GM19468 (cell line): Measurements from ENCODE around the gene NKX2-4.
"Not testable (repeated sequence)": the region's sequence is repeated elsewhere in the genome, so short reads cannot be mapped to it uniquely, and the experiment has no call there.

Experiments
- ATAC-seq: cut with Tn5 transposase; IDR thresholded peaks from one replicate; pipeline ENCODE4 v1.9.1; 2021; ENCODE audit warnings: mild to moderate bottlenecking, moderate library complexity, moderate number of reproducible peaks; ENCODE audit not compliant: unreplicated experiment; ENCODE audit errors: extremely low read depth

Gene NKX2-4

DNA sequence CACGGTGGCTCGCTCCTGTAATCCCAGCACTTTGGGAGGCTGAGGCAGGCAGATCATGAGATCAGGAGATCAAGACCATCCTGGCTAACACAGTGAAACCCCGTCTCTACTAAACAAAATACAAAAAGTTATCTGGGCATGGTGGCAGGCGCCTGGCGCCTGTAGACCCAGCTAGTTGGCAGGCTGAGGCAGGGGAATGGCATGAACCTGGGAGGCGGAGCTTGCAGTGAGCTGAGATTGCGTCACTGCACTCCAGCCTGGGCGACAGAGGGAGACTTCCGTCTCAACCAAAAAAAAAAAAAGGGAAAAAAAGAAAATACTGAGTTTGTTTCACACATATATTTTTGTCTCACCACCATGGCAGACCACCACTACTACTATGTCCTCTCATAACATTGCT is 31.1 kb downstream of the NKX2-4 start:
- ATAC-seq = not testable (repeated sequence)

- no peak for ATAC-seq
Measured at GRCh38 chr20:21365771-21366170, 31.6 kb downstream of the NKX2-4 start.

DNA sequence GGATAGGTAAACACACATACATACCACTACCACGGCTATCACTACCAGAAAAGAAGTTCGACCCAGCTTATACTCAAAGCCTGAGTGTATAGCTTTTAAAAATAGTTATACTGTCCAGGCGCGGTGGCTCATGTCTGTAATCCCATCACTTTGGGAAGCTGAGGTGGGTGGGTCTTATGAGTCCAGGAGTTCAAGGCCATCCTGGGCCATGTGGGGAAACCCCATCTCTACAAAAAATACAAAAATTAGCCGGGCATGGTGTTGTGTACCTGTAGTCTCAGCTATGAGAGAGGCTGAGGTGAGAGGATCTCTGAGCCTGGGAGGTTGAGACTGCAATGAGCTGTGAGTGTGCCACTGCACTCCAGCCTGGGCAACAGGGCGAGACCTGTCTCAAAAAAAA is 32.9 kb downstream of the NKX2-4 start:
- no peak for ATAC-seq

DNA sequence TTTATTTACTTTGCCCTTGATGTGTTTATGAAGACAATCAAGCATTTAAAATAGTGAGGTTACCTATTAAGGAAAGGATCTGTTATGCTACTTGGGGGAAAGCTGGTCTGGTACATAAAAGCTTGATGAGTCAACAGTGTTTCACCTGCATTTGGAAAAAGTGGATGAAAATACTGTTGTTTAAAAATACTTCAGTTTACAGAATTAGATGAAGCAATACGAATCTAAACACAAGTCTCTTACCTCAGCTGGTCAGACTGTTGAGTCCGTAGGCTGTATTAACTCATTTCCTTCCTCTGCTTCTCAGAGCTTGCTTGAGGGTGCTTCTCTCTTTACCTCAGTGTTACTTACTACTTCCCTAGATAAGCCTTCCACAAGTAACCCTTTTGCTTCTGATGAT is 36.1 kb downstream of the NKX2-4 start:
- ATAC-seq = no peak

DNA sequence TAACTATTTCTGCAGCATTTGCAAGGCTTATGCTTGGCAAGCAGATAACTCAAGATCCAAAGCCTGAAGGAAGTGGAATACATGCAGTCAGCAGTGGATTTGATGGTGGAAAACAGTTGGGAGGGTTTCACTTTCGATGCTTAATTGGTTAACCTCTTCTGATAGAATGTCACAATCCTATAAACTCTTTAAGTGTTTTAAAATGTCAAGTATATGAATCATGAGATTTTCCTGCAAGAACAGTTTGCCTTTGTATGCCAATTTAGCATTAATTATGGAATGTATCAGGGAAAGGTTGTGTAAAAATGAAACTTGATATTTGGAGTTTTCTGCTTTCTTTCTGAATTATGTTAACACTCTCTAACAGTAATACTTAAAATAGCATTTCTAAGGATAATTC is 36.6 kb downstream of the NKX2-4 start:
- ATAC-seq = no peak

DNA sequence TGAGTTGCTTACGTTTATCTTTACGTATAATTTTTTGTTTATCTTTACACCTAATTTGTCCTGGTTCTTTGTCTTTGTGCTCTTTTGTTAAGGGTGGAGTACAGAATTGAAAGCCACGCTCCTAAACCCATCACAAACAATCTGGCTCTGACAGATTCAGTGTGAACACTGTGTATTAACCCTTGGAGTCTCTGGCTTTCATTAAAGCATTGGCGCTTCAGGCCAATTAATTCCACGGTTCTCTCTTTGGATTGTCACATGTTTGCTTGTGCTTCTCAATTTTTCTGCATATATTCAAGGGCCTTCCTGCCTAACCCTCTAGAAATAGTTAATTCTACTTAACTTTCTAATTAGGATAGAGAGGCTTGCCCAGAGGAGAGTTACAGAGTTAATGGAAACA is 38.6 kb downstream of the NKX2-4 start:
- ATAC-seq = no peak

DNA sequence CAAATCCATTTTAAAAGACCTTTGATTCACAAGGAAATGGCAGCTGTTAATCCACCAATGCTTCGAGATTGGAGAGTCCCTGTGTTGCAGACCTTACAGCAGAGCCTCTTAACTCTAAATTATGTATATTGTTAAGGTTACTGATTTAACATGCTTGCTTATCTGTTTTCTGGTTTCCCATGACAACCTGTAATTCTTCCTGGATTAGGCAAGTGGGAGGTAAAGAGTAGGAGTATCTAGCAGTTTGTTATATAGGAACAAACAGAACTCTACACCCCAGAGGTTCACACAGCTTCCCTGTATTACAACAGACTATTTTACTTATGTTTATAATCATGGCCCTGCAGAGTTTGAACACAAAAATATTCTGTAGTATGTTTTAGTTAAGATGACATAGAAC is 39.5 kb downstream of the NKX2-4 start:
- ATAC-seq = no peak

DNA sequence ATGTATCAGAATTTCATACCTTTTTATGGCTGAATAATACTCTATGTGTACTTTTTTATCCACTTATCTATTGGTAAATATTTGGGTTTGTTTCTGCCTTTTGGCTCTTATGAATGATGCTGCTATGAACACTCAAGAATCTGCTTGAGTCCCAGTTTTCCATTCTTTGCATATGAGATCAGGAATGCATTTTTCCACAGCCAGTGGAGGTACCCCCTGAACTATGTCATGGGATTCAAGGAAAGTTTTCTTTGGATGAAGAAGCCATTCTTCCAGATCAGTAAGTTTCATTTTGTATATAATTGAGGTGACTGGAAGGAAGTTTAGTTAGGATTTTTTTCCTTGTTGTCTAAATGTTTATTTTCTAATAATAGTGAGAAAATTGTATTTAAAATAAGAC is 40.9 kb downstream of the NKX2-4 start:
- ATAC-seq = no peak

DNA sequence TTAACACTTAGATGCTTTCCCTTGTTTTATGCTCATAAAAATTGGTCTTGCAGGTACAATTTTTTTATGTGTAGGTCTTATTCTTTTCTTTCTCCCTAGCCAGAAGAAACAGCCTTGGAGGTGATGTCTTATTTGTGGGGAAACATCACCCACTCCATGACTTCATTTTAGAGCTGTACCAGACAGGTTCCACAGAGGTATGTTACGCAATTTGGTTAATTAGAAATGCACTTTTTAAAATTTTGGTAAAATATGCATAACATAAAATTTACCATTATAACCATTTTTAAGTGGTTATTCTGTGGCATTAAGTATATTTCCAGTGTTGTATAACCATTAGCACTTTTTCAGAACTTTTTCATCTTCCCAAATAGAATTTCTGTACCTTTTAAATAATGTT is 41.3 kb downstream of the NKX2-4 start:
- no peak for ATAC-seq

GRCh38 chr20:21353236-21353635 is 44.1 kb downstream of the NKX2-4 start:
- ATAC-seq = no peak

DNA sequence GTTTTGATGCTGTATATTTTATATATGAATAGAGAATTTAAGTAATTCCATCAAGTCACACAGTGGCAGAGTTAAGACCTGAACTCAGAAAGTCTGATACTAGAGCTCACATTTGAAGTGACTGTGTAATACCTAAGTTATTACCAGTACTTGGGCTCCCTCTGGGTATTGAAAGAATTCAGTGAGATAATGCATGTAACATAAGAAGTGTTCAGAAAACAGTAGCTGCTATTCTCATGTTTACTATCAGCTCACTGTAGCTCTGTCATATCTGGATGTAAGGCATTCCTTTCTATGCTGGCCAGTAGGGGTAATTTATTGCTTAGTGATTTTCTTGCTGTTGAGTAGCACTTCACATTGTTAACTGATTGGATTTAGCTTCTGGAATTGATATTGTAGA is 44.6 kb downstream of the NKX2-4 start:
- ATAC-seq = no peak
